ENCODE measurements around the gene KRT3. TPM values are rescaled to one million over a fixed set of nuclear protein-coding genes. Genes with fewer than 3 reads are reported as not detected.
"Not testable (repeated sequence)": the region's sequence is repeated elsewhere in the genome, so short reads cannot be mapped to it uniquely, and the experiment has no call there.

Gene KRT3
- total RNA-seq, 1 donor from 2014 or later, result not detected

DNA sequence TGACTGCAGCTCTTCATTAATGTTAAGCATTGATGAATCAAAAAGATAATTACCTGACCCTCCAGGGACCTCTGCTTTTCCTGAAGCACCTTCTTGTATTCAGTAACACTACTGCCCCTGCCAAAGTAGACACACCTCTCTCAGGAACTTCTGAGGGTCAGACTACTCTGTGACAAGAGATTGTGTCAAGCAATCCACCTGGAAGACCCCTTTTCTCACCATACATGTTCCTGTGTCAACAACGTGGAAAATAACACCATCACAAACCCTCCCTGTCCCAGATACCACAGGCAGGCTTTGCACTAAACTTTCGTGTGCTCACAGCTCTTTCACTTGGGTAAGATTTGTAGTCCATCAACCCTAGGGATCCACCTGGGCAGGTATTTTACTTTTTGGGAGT, 31.9 kb downstream of the KRT3 start:
- DNase-seq (ENCODE audit: low spot score) (no peak), ATAC-seq (no peak)

GRCh38 chr12:52763036-52763659, 32.8 kb downstream of the KRT3 start:
- ATAC-seq (no peak), DNase-seq (ENCODE audit: low spot score) (no peak)

DNA sequence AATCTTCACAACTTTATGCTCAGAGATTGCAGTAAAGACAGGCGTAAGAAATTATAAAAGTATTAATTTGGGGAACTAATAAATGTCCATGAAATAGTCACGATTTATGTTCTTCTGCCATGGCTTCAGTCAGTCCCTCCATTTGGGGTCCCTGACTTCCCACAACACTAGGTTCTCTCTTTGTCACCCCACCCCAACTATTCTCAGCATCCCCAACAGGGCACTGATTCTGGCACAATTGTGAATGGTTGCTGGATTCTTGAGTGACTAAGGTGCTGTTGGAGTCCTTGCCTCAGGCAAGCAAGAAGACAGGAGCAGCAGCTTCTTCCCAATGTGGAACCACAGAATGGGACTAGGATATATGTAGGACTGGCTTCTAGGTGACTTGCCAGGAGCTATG, 34.1 kb downstream of the KRT3 start:
- no peak for ATAC-seq
- DNase-seq (ENCODE audit: low spot score), result no peak

DNA sequence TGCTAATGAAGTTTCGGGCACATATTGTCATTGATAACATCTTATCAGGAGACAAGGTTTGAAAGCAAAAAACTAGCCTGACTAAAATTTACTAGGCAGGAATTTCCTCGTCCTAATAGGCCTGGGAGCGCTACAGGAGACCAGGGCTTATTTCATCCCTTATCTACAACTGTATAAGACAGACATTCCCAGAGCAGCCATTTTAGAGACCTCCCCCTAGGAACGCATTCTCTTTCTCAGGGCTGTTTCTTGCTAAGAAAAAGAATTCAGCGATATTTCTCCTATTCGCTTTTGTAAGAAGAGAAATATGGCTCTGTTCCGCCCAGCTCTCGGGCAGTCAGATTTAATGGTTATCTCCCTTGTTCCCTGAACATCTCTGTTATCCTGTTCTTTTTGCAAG, 34.7 kb downstream of the KRT3 start:
- ATAC-seq; DNase-seq (ENCODE audit: low spot score): not testable (repeated sequence)

- ATAC-seq (no peak), DNase-seq (ENCODE audit: low spot score) (no peak)
These were observed 35.3 kb downstream of the KRT3 start for GRCh38 chr12:52760623-52761022.

GRCh38 chr12:52759695-52760094, 36.2 kb downstream of the KRT3 start:
- ATAC-seq (no peak), DNase-seq (ENCODE audit: low spot score) (no peak)

DNA sequence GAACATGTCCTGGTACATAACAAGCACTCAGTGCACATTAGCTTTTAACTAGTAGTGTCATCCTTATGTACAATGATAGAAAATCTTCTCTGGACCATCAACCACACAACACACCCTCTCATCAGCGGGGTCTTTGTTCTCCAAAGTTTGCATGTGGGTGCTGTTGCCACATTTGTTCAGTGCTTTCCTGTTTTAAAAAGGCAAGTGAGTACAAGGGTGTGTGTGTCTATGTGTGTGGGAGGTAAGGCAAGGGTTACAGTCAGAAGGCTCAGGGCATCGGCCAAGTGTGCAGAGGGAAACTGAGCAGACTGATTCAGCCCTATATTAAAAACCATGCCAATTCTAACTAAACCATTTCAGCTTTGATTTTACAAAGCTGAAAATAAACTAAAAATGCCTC, 36.7 kb downstream of the KRT3 start:
- DNase-seq (ENCODE audit: low spot score) (no peak), ATAC-seq (no peak)

GRCh38 chr12:52757449-52758176, 38.3 kb downstream of the KRT3 start:
- no peak for DNase-seq (ENCODE audit: low spot score)
- ATAC-seq, result no peak

GRCh38 chr12:52756281-52756960, 39.5 kb downstream of the KRT3 start:
- ATAC-seq (no peak), DNase-seq (ENCODE audit: low spot score) (no peak)

- DNase-seq (ENCODE audit: low spot score), result no peak
- no peak for ATAC-seq
These were observed 40.4 kb downstream of the KRT3 start for GRCh38 chr12:52755533-52755932.

DNA sequence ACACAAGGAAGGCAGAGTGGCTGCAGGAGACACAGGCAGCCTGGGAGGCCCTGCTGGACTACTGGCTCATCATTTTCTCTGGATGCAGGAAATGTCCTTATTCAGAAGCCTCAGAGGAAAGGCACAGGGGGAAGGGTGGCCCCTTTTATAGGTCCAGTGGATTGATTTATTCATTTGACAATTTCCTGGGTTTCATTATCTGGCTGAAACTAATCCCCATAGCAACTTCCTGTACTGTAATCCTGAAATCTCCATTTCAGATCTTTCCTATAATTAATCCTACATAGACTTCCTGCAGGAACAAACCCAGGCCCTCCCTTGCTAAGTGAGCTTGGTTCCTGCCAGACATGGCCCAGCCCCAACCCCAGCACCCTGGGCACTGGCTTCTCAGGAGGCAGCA, 41.8 kb downstream of the KRT3 start:
- DNase-seq (ENCODE audit: low spot score) (no peak), ATAC-seq (no peak)

DNA sequence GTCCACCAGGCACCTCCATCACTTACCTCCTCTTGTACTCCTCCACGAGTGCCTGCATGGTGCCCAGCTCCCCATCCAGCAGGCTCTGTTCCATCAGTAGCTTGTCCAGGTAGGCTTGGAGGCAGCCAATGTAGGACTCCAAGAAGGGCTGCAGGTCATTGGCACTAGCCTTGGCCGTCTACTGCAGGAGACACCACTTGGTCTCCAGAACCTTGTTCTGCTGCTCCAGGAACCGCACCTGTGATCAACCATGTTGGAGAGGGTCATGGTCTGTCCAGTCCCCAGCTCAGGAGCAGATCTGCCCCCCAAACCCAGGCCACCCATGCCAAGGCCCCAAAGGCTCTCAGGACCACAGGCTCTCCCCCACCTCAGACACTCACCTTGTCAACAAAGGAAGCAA, 42.6 kb downstream of the KRT3 start:
- DNase-seq (ENCODE audit: low spot score) (no peak), ATAC-seq (no peak)

- ATAC-seq, result no peak
- DNase-seq (ENCODE audit: low spot score), result no peak
These were observed 43.4 kb downstream of the KRT3 start for GRCh38 chr12:52752516-52752915.

DNA sequence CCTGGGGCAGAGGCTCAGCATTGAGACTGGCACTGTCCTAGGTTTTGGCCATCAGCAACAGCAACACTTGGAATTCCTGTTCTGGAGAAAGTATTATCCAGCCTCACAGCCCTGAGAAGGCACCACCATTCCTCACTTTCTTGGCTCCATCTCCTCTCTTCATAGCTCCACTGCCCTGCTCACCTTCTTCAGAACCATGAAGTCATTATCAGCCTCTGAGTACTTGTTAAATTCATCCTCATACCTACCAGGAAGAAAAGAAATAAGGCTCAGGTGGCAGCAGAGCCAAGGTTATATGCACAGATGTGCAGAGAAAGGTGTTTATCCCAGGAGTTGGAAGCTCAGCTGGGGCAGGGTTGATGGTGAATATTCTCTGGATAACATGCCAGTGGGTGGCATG, 44.1 kb downstream of the KRT3 start:
- ATAC-seq, result no peak
- DNase-seq (ENCODE audit: low spot score), result no peak

DNA sequence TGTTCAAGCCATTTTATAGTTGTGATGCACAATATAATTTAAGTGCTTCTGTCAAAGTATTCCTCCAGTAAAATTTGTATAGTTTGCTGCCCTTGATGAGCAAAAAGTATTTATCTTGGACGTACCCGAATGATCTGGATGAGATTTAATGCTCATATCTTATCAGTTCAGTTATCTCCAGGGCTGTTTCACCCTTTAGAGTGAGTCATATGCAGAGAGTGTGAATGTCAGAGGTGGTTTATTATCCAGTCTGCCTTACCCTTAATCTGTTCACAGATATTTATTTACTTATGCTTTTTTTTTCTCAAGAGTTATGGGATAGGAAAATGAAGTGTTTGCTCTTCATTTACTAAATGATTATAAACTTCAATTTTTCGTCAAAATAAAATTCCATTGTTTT, 45.4 kb downstream of the KRT3 start:
- not testable (repeated sequence) for DNase-seq (ENCODE audit: low spot score); ATAC-seq

DNA sequence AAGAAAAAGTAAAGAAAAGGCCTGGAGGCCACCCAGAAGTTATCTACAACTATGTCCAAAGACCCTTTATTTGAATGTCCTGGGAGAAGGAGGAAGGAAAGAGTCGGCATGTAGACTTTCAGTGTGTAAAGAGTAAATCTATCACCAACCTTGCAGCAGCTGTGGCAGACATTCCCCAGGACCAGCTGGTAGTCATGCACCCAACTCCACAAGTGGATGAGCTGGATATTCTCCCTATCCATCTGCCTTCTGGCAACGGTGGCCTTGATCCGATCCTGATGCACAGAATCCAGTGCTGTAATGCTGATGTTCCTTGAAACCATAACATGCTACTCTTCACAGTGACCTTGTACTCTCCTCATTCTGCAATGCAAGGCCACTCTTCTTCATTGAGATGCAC, 46.1 kb downstream of the KRT3 start:
- ATAC-seq (no peak), DNase-seq (ENCODE audit: low spot score) (no peak)

DNA sequence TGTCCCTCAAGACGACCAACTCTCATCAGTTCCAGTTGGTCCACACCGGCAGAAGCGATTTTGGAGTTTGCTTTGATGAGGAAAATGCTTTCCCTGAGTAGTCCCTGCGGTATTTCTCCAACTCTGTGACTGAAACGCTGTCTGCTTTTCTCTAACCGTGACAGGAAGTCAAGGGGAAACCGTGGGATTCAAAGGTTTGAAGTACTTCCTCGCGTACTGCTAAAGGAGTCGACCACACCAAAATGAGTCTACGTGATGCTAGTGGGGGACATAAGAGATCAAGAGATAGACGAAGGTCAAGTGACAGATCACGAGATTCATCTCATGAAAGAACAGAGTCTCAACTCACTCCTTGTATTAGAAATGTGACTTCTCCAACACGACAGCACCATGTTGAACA, 47.3 kb downstream of the KRT3 start:
- ATAC-seq (no peak), DNase-seq (ENCODE audit: low spot score) (no peak)

- DNase-seq (ENCODE audit: low spot score), result no peak
- ATAC-seq, result no peak
These were observed 50.4 kb downstream of the KRT3 start for GRCh38 chr12:52745554-52745953.

- DNase-seq (ENCODE audit: low spot score) (no peak), ATAC-seq (no peak)
These were observed 51.3 kb downstream of the KRT3 start for GRCh38 chr12:52744493-52745156.

- no peak for ATAC-seq
- no peak for DNase-seq (ENCODE audit: low spot score)
These were observed 53.0 kb downstream of the KRT3 start for GRCh38 chr12:52742822-52743457.

DNA sequence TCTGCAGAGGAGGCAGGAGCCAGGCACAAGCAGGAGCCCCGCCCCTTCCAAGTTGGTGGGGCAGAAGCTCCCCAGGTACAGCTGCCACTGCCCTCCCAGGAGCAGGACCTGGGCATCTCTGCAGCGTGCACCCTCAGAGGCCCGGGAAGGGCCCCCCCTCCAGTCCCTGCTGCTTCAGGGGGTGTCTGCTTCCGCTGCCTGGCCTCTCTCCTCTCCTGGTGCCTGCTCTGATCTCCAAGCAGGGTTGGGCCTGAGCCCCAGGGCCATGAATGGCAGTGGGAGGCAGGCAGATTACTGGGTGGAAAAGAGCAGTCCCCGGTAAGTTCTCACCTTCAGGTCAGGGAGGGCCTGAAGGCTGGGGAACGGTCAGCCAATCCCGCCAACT, 53.7 kb downstream of the KRT3 start:
- ATAC-seq, result no peak
- DNase-seq (ENCODE audit: low spot score), result no peak

Measured in left lobe of liver (tissue), 2 donors.